Measurements from ENCODE around the gene SZT2. TPM values are rescaled to one million over a fixed set of nuclear protein-coding genes. Genes with fewer than 3 reads are reported as not detected.
A peak's percentile ranks its signal among the peaks of the same experiment; 100 is the strongest.
"Not testable (repeated sequence)": the region's sequence is repeated elsewhere in the genome, so short reads cannot be mapped to it uniquely, and the experiment has no call there.

Gene SZT2
- polyA plus RNA-seq, 1 donor = 26.3 TPM

GRCh38 chr1:43455213-43455889 is 65.7 kb downstream of the SZT2 start:
- peak; percentile 68 to 80 for DNase-seq
- H3K9me3 ChIP-seq (ENCODE audit: control insufficient read depth, low read depth, low read length) = no peaks in the 10 kb centered on the region
- 38% methylated on average over 4 of the region's 7 CpGs for WGBS (ENCODE audit: insufficient coverage, low lambda C conversion rate)
- no peak overlapping the region for H3K4me3 ChIP-seq (ENCODE audit: low read length)
- no peaks in the 10 kb centered on the region for H3K27me3 ChIP-seq (ENCODE audit: control insufficient read depth, insufficient read depth, low read length)
- peaks cover 16% of the 10 kb centered on the region for H3K4me1 ChIP-seq (ENCODE audit: control insufficient read depth, insufficient read depth, low read length)
- H3K36me3 ChIP-seq (ENCODE audit: control insufficient read depth, insufficient read depth, low read length) = peaks cover 22% of the 10 kb centered on the region
- H3K27ac ChIP-seq (ENCODE audit: low read length) = peak overlapping the region; percentile 80

DNA sequence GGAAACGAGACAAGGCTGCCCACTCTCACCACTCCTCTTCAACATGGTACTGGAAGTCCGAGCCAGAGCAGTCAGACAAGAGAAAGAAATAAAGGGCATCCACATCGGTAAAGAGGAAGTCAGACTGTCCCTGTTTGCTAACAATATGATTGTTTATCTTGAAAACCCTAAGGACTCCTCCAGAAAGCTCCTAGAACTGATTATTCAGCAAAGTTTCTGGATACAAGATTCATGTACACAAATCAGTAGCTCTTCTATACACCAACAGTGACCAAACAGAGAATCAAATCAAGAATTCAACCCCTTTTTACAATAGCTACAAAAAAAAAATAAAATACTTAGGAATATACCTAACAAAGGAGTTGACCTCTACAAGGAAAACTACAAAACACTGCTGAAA is 68.7 kb downstream of the SZT2 start:
- not testable (repeated sequence) for H3K27me3 ChIP-seq (ENCODE audit: control insufficient read depth, insufficient read depth, low read length); H3K9me3 ChIP-seq (ENCODE audit: control insufficient read depth, low read depth, low read length); H3K27ac ChIP-seq (ENCODE audit: low read length); H3K4me3 ChIP-seq (ENCODE audit: low read length); H3K36me3 ChIP-seq (ENCODE audit: control insufficient read depth, insufficient read depth, low read length); DNase-seq
- H3K4me1 ChIP-seq (ENCODE audit: control insufficient read depth, insufficient read depth, low read length) = peaks cover 14% of the 10 kb centered on the region
- 92% methylated on average over 2 of the region's 3 CpGs for WGBS (ENCODE audit: insufficient coverage, low lambda C conversion rate)

DNA sequence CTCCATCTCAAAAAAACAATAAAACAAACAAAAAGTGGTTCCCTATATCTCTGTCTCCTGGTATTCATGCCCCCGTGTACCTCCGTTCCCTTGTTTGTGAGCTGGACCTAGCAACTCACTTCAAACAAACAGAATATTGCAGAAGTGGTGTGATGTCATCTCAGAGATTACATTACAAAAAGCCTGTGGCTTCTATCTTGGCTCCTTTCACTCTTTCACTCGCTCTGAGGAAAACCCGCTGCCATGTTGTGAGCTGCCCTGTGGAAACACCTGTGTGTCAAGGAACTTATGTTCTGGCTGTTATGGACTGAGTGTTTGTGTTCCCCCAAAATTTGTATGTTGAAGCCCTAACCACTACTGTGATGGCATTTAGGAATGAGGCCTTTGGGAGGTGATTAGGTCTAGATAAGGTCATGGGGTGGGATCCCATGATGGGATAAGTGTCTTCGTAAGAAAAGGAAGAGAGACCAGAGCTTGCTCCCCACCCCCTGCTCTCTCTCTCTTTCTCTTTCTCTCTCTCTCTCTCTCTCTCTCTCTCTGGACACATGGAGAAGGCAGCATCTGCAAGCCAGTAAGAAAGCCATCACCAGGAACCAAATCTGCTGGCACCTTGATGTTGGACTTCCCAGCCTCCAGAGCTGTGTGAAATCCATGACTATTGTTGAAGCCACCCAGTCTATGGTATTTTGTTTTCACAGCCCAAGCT is 71.4 kb downstream of the SZT2 start:
- WGBS (ENCODE audit: insufficient coverage, low lambda C conversion rate) = no CpG with 5 or more reads among the region's 5 CpGs
- Histone ChIP-seq H3K36me3 (ENCODE audit: control insufficient read depth, insufficient read depth, low read length) (no peaks in the 10 kb centered on the region), H3K4me3 (ENCODE audit: low read length) (no peak overlapping the region), H3K27me3 (ENCODE audit: control insufficient read depth, insufficient read depth, low read length) (no peaks in the 10 kb centered on the region), H3K4me1 (ENCODE audit: control insufficient read depth, insufficient read depth, low read length) (peaks cover 25% of the 10 kb centered on the region), H3K27ac (ENCODE audit: low read length) (no peak overlapping the region), H3K9me3 (ENCODE audit: control insufficient read depth, low read depth, low read length) (no peaks in the 10 kb centered on the region)
- DNase-seq = no peak

DNA sequence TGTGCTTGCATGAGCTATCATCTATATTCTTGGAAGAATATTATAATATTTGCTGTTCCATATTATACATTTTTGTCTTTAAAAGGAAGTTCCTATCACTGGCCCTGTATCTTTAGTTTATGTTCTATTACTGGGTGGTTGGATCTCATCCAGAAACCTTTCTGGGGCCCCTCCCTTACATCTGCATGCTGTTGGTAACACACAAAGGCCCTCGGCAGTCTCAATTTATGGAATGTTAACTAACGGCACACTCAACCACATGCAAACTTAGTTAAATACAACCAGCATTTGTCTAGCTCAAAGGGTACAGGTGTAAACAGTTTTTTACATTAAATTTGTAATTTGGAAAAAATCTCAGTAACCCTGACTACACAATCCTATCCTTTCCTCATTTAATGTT is 73.8 kb downstream of the SZT2 start:
- Histone ChIP-seq H3K9me3 (ENCODE audit: control insufficient read depth, low read depth, low read length) (no peaks in the 10 kb centered on the region), H3K36me3 (ENCODE audit: control insufficient read depth, insufficient read depth, low read length) (no peaks in the 10 kb centered on the region), H3K4me1 (ENCODE audit: control insufficient read depth, insufficient read depth, low read length) (peaks cover 31% of the 10 kb centered on the region), H3K27me3 (ENCODE audit: control insufficient read depth, insufficient read depth, low read length) (no peaks in the 10 kb centered on the region), H3K27ac (ENCODE audit: low read length) (no peak overlapping the region), H3K4me3 (ENCODE audit: low read length) (no peak overlapping the region)
- DNase-seq = no peak
- no CpG with 5 or more reads among the region's 2 CpGs for WGBS (ENCODE audit: insufficient coverage, low lambda C conversion rate)

DNA sequence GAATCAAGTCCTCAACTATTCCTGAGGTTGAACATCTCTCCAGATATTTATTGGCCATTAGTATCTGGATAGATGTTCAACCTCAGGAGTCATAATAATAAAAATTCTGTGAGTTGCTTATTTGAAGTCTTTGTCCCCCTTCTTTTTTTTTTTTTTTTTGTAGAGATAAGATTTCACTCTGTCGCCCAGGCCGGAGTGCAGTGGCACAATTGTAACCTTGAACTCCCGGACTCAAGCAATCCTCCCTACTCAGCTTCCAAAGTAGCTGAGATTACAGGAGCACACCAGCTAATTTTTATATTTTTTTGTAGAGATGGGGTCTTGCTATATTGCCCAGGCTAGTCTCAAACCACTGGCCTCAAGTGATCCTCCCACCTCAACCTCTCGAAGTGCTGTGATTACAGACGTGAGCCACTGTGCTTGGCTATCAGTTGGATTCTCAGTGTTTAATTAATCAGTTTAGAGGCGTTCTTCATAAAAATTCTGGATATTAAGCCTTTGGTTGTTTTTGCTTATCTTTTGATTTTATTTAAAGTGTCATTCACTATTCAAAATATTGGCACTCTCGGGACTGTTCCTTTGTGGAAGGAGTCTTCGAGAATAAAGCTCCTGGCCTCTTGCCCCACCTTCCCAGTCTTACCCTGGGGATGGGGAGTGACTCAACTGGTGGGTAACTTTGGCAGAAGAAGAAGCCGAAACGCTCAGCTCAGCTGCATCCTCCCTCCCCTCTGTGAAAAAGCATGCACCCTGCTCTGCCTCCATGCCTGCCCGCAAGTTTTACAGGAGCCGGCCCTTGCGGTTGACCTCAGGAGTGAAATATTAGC is 75.2 kb downstream of the SZT2 start:
- Histone ChIP-seq H3K27ac (ENCODE audit: low read length) (peak overlapping the region; percentile 50), H3K36me3 (ENCODE audit: control insufficient read depth, insufficient read depth, low read length) (no peaks in the 10 kb centered on the region), H3K9me3 (ENCODE audit: control insufficient read depth, low read depth, low read length) (no peaks in the 10 kb centered on the region), H3K4me3 (ENCODE audit: low read length) (no peak overlapping the region), H3K4me1 (ENCODE audit: control insufficient read depth, insufficient read depth, low read length) (peaks cover 31% of the 10 kb centered on the region), H3K27me3 (ENCODE audit: control insufficient read depth, insufficient read depth, low read length) (no peaks in the 10 kb centered on the region)
- WGBS (ENCODE audit: insufficient coverage, low lambda C conversion rate) = 80% methylated on average over 1 of the region's 13 CpGs
- DNase-seq = peak in 1 of 2 donors; percentile 55

- peak in 1 of 2 donors; percentile 73 for DNase-seq
- peak overlapping the region; percentile 50 for H3K27ac ChIP-seq (ENCODE audit: low read length)
- no peaks in the 10 kb centered on the region for H3K9me3 ChIP-seq (ENCODE audit: control insufficient read depth, low read depth, low read length)
- no peaks in the 10 kb centered on the region for H3K27me3 ChIP-seq (ENCODE audit: control insufficient read depth, insufficient read depth, low read length)
- H3K4me1 ChIP-seq (ENCODE audit: control insufficient read depth, insufficient read depth, low read length) = peaks cover 31% of the 10 kb centered on the region
- no peak overlapping the region for H3K4me3 ChIP-seq (ENCODE audit: low read length)
- WGBS (ENCODE audit: insufficient coverage, low lambda C conversion rate) = no CpG with 5 or more reads among the region's 3 CpGs
- H3K36me3 ChIP-seq (ENCODE audit: control insufficient read depth, insufficient read depth, low read length) = no peaks in the 10 kb centered on the region
Measured at GRCh38 chr1:43465505-43466067, 75.9 kb downstream of the SZT2 start.

GRCh38 chr1:43466403-43466802 is 76.7 kb downstream of the SZT2 start:
- Histone ChIP-seq H3K27me3 (ENCODE audit: control insufficient read depth, insufficient read depth, low read length) (no peaks in the 10 kb centered on the region), H3K36me3 (ENCODE audit: control insufficient read depth, insufficient read depth, low read length) (no peaks in the 10 kb centered on the region), H3K4me1 (ENCODE audit: control insufficient read depth, insufficient read depth, low read length) (peaks cover 31% of the 10 kb centered on the region), H3K9me3 (ENCODE audit: control insufficient read depth, low read depth, low read length) (no peaks in the 10 kb centered on the region), H3K4me3 (ENCODE audit: low read length) (no peak overlapping the region), H3K27ac (ENCODE audit: low read length) (peak overlapping the region; percentile 50)
- WGBS (ENCODE audit: insufficient coverage, low lambda C conversion rate) = no CpG with 5 or more reads among the region's 2 CpGs
- DNase-seq = no peak

DNA sequence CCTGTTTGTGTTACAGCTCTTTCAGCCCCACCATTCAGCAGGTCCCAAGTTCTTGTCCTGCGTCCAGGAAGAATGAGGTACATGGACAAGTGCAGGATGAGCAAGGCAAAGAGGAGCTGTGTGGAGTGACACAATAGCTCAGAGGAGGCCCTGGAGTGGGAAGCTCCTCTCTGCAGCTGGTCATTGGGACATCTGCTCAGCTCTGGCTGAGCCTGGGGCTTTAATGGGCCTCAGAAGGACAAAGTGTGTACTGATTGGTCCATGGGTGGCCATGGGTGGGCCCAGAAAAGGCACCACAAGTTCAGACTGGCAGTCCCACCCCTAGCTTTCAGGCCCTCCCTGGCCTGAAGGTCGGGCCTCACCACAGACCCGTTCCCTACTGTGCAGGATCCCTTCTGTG is 78.7 kb downstream of the SZT2 start:
- Histone ChIP-seq H3K27me3 (ENCODE audit: control insufficient read depth, insufficient read depth, low read length) (no peaks in the 10 kb centered on the region), H3K4me3 (ENCODE audit: low read length) (no peak overlapping the region), H3K36me3 (ENCODE audit: control insufficient read depth, insufficient read depth, low read length) (no peaks in the 10 kb centered on the region), H3K27ac (ENCODE audit: low read length) (no peak overlapping the region), H3K4me1 (ENCODE audit: control insufficient read depth, insufficient read depth, low read length) (peaks cover 34% of the 10 kb centered on the region), H3K9me3 (ENCODE audit: control insufficient read depth, low read depth, low read length) (no peaks in the 10 kb centered on the region)
- DNase-seq = no peak
- no CpG with 5 or more reads among the region's 3 CpGs for WGBS (ENCODE audit: insufficient coverage, low lambda C conversion rate)

DNA sequence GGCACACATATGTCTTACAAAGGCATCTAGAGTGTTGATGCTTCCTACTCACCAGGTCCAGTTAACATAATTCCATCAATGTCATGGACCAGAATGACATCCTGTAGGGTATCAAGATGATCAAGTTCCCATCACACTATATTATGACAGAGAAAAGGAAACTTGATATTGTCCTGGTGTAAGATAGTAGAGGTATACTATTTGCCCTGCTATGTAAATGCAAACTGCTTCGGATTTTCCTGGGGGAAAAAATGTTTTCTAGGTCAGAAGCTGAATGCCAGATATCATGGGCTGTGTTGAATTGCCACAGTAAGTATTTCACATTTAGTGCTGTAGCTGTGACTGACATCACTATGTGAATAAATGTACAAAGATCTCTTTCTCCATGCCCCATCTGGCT is 80.2 kb downstream of the SZT2 start:
- H3K27me3 ChIP-seq (ENCODE audit: control insufficient read depth, insufficient read depth, low read length) = no peaks in the 10 kb centered on the region
- no peaks in the 10 kb centered on the region for H3K36me3 ChIP-seq (ENCODE audit: control insufficient read depth, insufficient read depth, low read length)
- WGBS (ENCODE audit: insufficient coverage, low lambda C conversion rate) = no CpG with 5 or more reads among the region's 1 CpG
- DNase-seq = no peak
- H3K4me3 ChIP-seq (ENCODE audit: low read length) = no peak overlapping the region
- no peak overlapping the region for H3K27ac ChIP-seq (ENCODE audit: low read length)
- no peaks in the 10 kb centered on the region for H3K9me3 ChIP-seq (ENCODE audit: control insufficient read depth, low read depth, low read length)
- peaks cover 21% of the 10 kb centered on the region for H3K4me1 ChIP-seq (ENCODE audit: control insufficient read depth, insufficient read depth, low read length)

GRCh38 chr1:43472087-43472462 is 82.4 kb downstream of the SZT2 start:
- H3K27ac ChIP-seq (ENCODE audit: low read length) = no peak overlapping the region

More at GRCh38 chr1:43472087-43472462, 82.4 kb downstream of the SZT2 start:
- H3K9me3 ChIP-seq (ENCODE audit: control insufficient read depth, low read depth, low read length) = no peaks in the 10 kb centered on the region
- peaks cover 7% of the 10 kb centered on the region for H3K4me1 ChIP-seq (ENCODE audit: control insufficient read depth, insufficient read depth, low read length)
- 100% methylated on average over 2 of the region's 5 CpGs for WGBS (ENCODE audit: insufficient coverage, low lambda C conversion rate)
- H3K36me3 ChIP-seq (ENCODE audit: control insufficient read depth, insufficient read depth, low read length) = no peaks in the 10 kb centered on the region
- DNase-seq = no peak
- H3K4me3 ChIP-seq (ENCODE audit: low read length) = no peak overlapping the region
- H3K27me3 ChIP-seq (ENCODE audit: control insufficient read depth, insufficient read depth, low read length) = no peaks in the 10 kb centered on the region
